Keratinocyte (primary cell): Measurements from ENCODE around the gene FANCC. TPM values are rescaled to one million over a fixed set of nuclear protein-coding genes. Genes with fewer than 3 reads are reported as not detected.

ENCODE experiments used
- DNase-seq: peaks from one replicate; pipeline ENCODE4 v3.0.0-alpha.2; 2011; ENCODE audit warnings: low read depth, missing footprints, low spot score
- FAIRE-seq: peaks from 2 replicates; lab custom pipeline; 2011; peaks lifted over from hg19 to GRCh38; lab: Jason Lieb, UNC
- H2AFZ ChIP-seq: 2 replicates; pipeline ENCODE4 v1.6.0; 2012; ENCODE audit warnings: low read length, control low read depth, inconsistent platforms; ENCODE audit not compliant: control insufficient read depth
- H3K27ac ChIP-seq: 2 replicates; pipeline ENCODE4 v1.5.1; 2011; ENCODE audit warnings: low read length; ENCODE audit not compliant: control insufficient read depth, insufficient read depth
- H3K27me3 ChIP-seq: 3 replicates; pipeline ENCODE4 v1.6.0; 2011; ENCODE audit warnings: low read length; ENCODE audit not compliant: control insufficient read depth, insufficient read depth; ENCODE audit errors: extremely low read depth
- H3K36me3 ChIP-seq, 2 experiments: 2 replicates in 1 of 2; 3 replicates in 1 of 2; pipeline ENCODE4 v1.5.1; 2011; ENCODE audit warnings: low read length in 2 of 2, mild to moderate bottlenecking in 1 of 2; ENCODE audit not compliant: control insufficient read depth in 2 of 2, insufficient read depth in 2 of 2; ENCODE audit errors: extremely low read depth in 1 of 2
- H3K4me1 ChIP-seq: 3 replicates; pipeline ENCODE4 v1.5.1; 2011; ENCODE audit warnings: low read length; ENCODE audit not compliant: control insufficient read depth, insufficient read depth; ENCODE audit errors: extremely low read depth
- H3K4me2 ChIP-seq: 3 replicates; pipeline ENCODE4 v1.6.0; 2011; ENCODE audit warnings: low read depth, low read length; ENCODE audit not compliant: control insufficient read depth, insufficient read depth; ENCODE audit errors: extremely low read depth
- H3K4me3 ChIP-seq, 3 experiments: fragments of 200-600 bp in 1 of 3; sonication (generic) in 1 of 3; 2 replicates in 2 of 3; 3 replicates in 1 of 3; pipeline ENCODE4 v1.5.1; 2011 to 2016; ENCODE audit warnings: low read length in 3 of 3, mild to moderate bottlenecking in 3 of 3, control low read depth in 2 of 3, inconsistent platforms in 1 of 3, low read depth in 1 of 3, mixed read lengths in 1 of 3, mixed run types in 1 of 3, moderate library complexity in 1 of 3; ENCODE audit not compliant: control insufficient read depth in 2 of 3, insufficient read depth in 2 of 3; ENCODE audit errors: extremely low read depth in 1 of 3
- H3K79me2 ChIP-seq: 2 replicates; pipeline ENCODE4 v1.6.0; 2012; ENCODE audit warnings: low read length; ENCODE audit not compliant: control insufficient read depth, insufficient read depth
- H3K9ac ChIP-seq: 3 replicates; pipeline ENCODE4 v1.6.0; 2011; ENCODE audit warnings: low read length; ENCODE audit not compliant: control insufficient read depth, insufficient read depth; ENCODE audit errors: extremely low read depth
- H3K9me1 ChIP-seq: 3 replicates; pipeline ENCODE4 v1.6.0; 2011; ENCODE audit warnings: low read length; ENCODE audit not compliant: control insufficient read depth, insufficient read depth; ENCODE audit errors: extremely low read depth
- H3K9me3 ChIP-seq: 2 replicates; pipeline ENCODE4 v1.5.1; 2012; ENCODE audit warnings: low read depth, low read length; ENCODE audit not compliant: control insufficient read depth
- H4K20me1 ChIP-seq: 3 replicates; pipeline ENCODE4 v1.6.0; 2011; ENCODE audit warnings: low read length; ENCODE audit not compliant: control insufficient read depth, insufficient read depth; ENCODE audit errors: extremely low read depth
- CTCF ChIP-seq, 3 experiments: IDR thresholded peaks in 1 of 3; conservative IDR thresholded peaks in 1 of 3; optimal IDR thresholded peaks in 1 of 3; 2 replicates in 2 of 3; 3 replicates in 1 of 3; pipeline versions ENCODE3 to v1.5.1; 2011; ENCODE audit warnings: low read length in 3 of 3, mild to moderate bottlenecking in 3 of 3, moderate library complexity in 2 of 3, control low read depth in 1 of 3, inconsistent platforms in 1 of 3; ENCODE audit not compliant: insufficient read depth in 2 of 3; ENCODE audit errors: extremely low read depth in 1 of 3
- EZH2 ChIP-seq: IDR thresholded peaks from one replicate; pipeline ENCODE4 v1.6.1; 2012; ENCODE audit warnings: inconsistent platforms, mild to moderate bottlenecking, low read length, moderate library complexity
- dilution Hi-C: fragments of 300-500 bp; cut with MboI; formaldehyde crosslinking; loops from one replicate; pipeline ENCODE4 v1.7.0; 2020; ENCODE audit warnings: low sequenced_read_pairs; ENCODE audit not compliant: extremely low pct_ligation_motif_present
- polyA plus RNA-seq, 5 experiments: library from polyadenylated mRNA; depleted of rRNA in 3 of 5; stranded (reverse) in 3 of 5; stranded (forward) in 1 of 5; unstranded in 1 of 5; fragments of >200 nt; gene quantifications; 1 replicate in 1 of 5; 2 replicates in 3 of 5; 3 replicates in 1 of 5; pipeline versions ENCODE4 v1.2.1 to v1.2.3, GENCODE V29; 2011 to 2012; ENCODE audit warnings: missing spikeins in 2 of 5, low read depth in 1 of 5, low replicate concordance in 1 of 5

Gene FANCC
- polyA plus RNA-seq, 1 donor (not counting 4 experiments of a cell fraction or from before 2014, with no cell fraction given) = 8.3 TPM

- H3K9me1 ChIP-seq = peaks cover 4% of the 10 kb centered on the region
- FAIRE-seq (no peak), DNase-seq (no peak)
- dilution Hi-C loops = no loop called here
- H3K9me3 ChIP-seq = no peaks in the 10 kb centered on the region
- H3K9ac ChIP-seq = no peak overlapping the region
- H4K20me1 ChIP-seq = no peaks in the 10 kb centered on the region
- no peak overlapping the region for H2AFZ ChIP-seq
- H3K27ac ChIP-seq = no peak overlapping the region
- H3K4me3 ChIP-seq = no peak overlapping the region
- no peaks in the 10 kb centered on the region for H3K79me2 ChIP-seq
- no peak for TF ChIP-seq EZH2
- peak in 1 of 3 experiments; percentile 7 for TF ChIP-seq CTCF (optimal IDR thresholded peaks at IDR 0.05 in 1 of 3, IDR thresholded peaks at IDR 0.05 in 1 of 3, conservative IDR thresholded peaks at IDR 0.05 in 1 of 3; ENCODE audit: extremely low read depth in 1 of 3, insufficient read depth in 2 of 3, low read length in 3 of 3)
- H3K4me2 ChIP-seq = no peak overlapping the region
- no peaks in the 10 kb centered on the region for H3K27me3 ChIP-seq
- H3K36me3 ChIP-seq = peaks cover 3 to 10% of the 10 kb centered on the region in 2 experiments
- peaks cover 40% of the 10 kb centered on the region for H3K4me1 ChIP-seq
These were observed 220.7 kb downstream of the FANCC start for GRCh38 chr9:95096807-95097206.

GRCh38 chr9:95096381-95096780 is 221.1 kb downstream of the FANCC start:
- Histone ChIP-seq H3K79me2 (no peaks in the 10 kb centered on the region), H3K9me3 (no peaks in the 10 kb centered on the region), H3K36me3 (peaks cover 3 to 10% of the 10 kb centered on the region in 2 experiments), H3K4me3 (no peak overlapping the region), H3K27ac (no peak overlapping the region), H3K27me3 (no peaks in the 10 kb centered on the region), H2AFZ (no peak overlapping the region), H4K20me1 (no peaks in the 10 kb centered on the region), H3K4me1 (peaks cover 40% of the 10 kb centered on the region), H3K9ac (no peak overlapping the region), H3K9me1 (peaks cover 4% of the 10 kb centered on the region), H3K4me2 (no peak overlapping the region)
- dilution Hi-C loops = no loop called here
- TF ChIP-seq CTCF (optimal IDR thresholded peaks at IDR 0.05 in 1 of 3, IDR thresholded peaks at IDR 0.05 in 1 of 3, conservative IDR thresholded peaks at IDR 0.05 in 1 of 3; ENCODE audit: extremely low read depth in 1 of 3, insufficient read depth in 2 of 3, low read length in 3 of 3) = no peak
- TF ChIP-seq EZH2 = no peak
- no peak for DNase-seq
- no peak for FAIRE-seq
